Measurements from ENCODE around the gene GID8. TPM values are rescaled to one million over a fixed set of nuclear protein-coding genes. Genes with fewer than 3 reads are reported as not detected.

Gene GID8
- total RNA-seq, 4 donors from 2014 or later, result 23.4 to 33.4 (median 29.7) TPM

Other genes starting within 250 kb of the GID8 start
- under 1 TPM in 1 of 4 donors, not detected in 3; 0.30 TPM for gene NTSR1, start 229.3 kb upstream of the GID8 start, total RNA-seq
- gene MRGBP, start 141.7 kb upstream of the GID8 start, total RNA-seq, result 10 to 100 TPM; 12.0 to 15.3 (median 13.6) TPM
- gene OGFR, start 133.3 kb upstream of the GID8 start, total RNA-seq, result 100 to 1,000 TPM in 1 of 4 donors, 10 to 100 TPM in 3; 67.1 to 108 (median 80.8) TPM
- gene COL9A3, start 121.1 kb upstream of the GID8 start, total RNA-seq, result 10 to 100 TPM; 51.3 to 81.2 (median 63.5) TPM
- 10 to 100 TPM in 3 of 4 donors, 1 to 10 TPM in 1; 9.8 to 25.1 (median 16.2) TPM for gene TCFL5, start 76.3 kb upstream of the GID8 start, total RNA-seq
- gene DIDO1, start 11.6 kb upstream of the GID8 start, total RNA-seq, result 10 to 100 TPM; 64.5 to 89.7 (median 78.9) TPM
- gene SLC17A9, start 14.6 kb downstream of the GID8 start, total RNA-seq, result 10 to 100 TPM in 1 of 4 donors, 1 to 10 TPM in 3; 3.9 to 13.5 (median 4.5) TPM
- not detected for gene BHLHE23, start 68.8 kb downstream of the GID8 start, total RNA-seq